ENCODE data around the gene STARD3. TPM values are rescaled to one million over a fixed set of nuclear protein-coding genes. Genes with fewer than 3 reads are reported as not detected.

Gene STARD3
- total RNA-seq, 1 experiment from 2014 or later = 22.7 TPM

- Histone ChIP-seq H3K4me1 (peaks cover 46% of the 10 kb centered on the region), H3K9me3 (replicated peaks) (no peaks in the 10 kb centered on the region), H3K27me3 (no peaks in the 10 kb centered on the region), H3K36me3 (0 out of 2 replicates have a peak, but pooled peaks cover 2% of the 10 kb centered on the region), H3K27ac (peak overlapping the region; percentile 35), H3K4me3 (no peak overlapping the region)
- no peak for DNase-seq
Observed at GRCh38 chr17:39661744-39662541, 25.0 kb downstream of the STARD3 start.

GRCh38 chr17:39662551-39663339, 25.8 kb downstream of the STARD3 start:
- H3K27me3 ChIP-seq = no peaks in the 10 kb centered on the region
- no peaks in the 10 kb centered on the region for H3K9me3 ChIP-seq (replicated peaks)
- peaks cover 52% of the 10 kb centered on the region for H3K4me1 ChIP-seq
- no peak overlapping the region for H3K4me3 ChIP-seq
- no peak for DNase-seq
- H3K36me3 ChIP-seq = 0 out of 2 replicates have a peak, but pooled peaks cover 2% of the 10 kb centered on the region
- H3K27ac ChIP-seq = no peak overlapping the region

GRCh38 chr17:39663340-39663687, 26.4 kb downstream of the STARD3 start:
- no peaks in the 10 kb centered on the region for H3K27me3 ChIP-seq
- DNase-seq = no peak
- peaks cover 52% of the 10 kb centered on the region for H3K4me1 ChIP-seq
- no peaks in the 10 kb centered on the region for H3K9me3 ChIP-seq (replicated peaks)
- H3K27ac ChIP-seq = no peak overlapping the region
- 0 out of 2 replicates have a peak, but pooled peaks cover 2% of the 10 kb centered on the region for H3K36me3 ChIP-seq
- H3K4me3 ChIP-seq = no peak overlapping the region

- peaks cover 51% of the 10 kb centered on the region for H3K4me1 ChIP-seq
- DNase-seq = no peak
Observed at GRCh38 chr17:39663688-39664580, 27.0 kb downstream of the STARD3 start.

DNA sequence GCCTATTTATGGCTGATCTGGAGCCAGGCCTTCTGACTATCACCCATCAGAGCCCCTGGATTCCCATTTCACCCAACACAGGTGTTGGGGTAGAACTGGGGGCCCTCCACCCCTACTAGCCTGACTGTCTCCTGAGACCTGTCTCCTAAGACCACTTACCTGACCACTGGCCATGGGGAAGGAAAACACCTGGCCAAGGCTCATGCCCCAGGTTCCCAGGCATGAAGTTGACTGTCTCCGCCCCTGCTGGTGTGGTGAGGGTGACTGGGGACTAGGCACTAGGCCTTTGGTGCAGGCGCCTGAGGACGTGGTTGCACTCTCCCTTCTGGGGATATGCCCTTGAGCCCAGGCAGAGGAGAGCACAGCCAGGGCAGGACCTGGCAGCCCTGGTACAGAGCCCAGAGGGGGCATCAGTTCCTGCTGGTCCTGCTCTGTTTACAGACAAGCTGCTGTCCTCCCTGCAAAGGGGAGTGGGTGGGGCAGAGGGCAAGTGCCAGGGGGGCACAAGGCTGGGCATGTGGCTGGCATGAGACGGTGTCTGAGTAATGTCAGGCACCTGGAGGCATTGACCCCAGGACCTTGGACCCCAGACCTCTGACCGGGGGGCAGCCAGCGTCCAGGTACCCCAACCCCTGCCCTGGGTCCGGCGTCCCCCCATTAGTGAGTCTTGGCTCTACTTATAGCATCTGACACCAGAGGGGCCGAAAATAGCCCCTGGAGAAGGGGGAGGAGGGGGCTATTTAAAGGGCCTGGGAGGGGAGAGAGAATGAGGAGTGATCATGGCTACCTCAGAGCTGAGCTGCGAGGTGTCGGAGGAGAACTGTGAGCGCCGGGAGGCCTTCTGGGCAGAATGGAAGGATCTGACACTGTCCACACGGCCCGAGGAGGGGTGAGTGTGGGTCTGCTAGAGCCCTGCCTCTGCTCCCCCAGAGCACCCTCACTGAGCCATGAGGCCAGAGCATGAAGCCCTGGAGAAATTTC, 27.9 kb downstream of the STARD3 start, which contains the start of gene TCAP:
Gene TCAP, plus strand, starts transcription at position 769 of the 981 bp plus-strand sequence. Its CDS starts 11 bp downstream, at position 780.
- Histone ChIP-seq H3K4me1 (peaks cover 44% of the 10 kb centered on the region), H3K27ac (no peak within 1 kb of the TSS), H3K9me3 (replicated peaks) (no peaks in the 10 kb centered on the region), H3K36me3 (0 out of 2 replicates have a peak, but pooled peaks cover 2% of the 10 kb centered on the region), H3K4me3 (no peak within 1 kb of the TSS), H3K27me3 (no peaks in the 10 kb centered on the region)
- DNase-seq = no peak

More at GRCh38 chr17:39663688-39664580, 27.0 kb downstream of the STARD3 start:
- 0 out of 2 replicates have a peak, but pooled peaks cover 2% of the 10 kb centered on the region for H3K36me3 ChIP-seq
- H3K27ac ChIP-seq = no peak overlapping the region
- H3K4me3 ChIP-seq = no peak overlapping the region
- H3K9me3 ChIP-seq (replicated peaks) = no peaks in the 10 kb centered on the region
- no peaks in the 10 kb centered on the region for H3K27me3 ChIP-seq

DNA sequence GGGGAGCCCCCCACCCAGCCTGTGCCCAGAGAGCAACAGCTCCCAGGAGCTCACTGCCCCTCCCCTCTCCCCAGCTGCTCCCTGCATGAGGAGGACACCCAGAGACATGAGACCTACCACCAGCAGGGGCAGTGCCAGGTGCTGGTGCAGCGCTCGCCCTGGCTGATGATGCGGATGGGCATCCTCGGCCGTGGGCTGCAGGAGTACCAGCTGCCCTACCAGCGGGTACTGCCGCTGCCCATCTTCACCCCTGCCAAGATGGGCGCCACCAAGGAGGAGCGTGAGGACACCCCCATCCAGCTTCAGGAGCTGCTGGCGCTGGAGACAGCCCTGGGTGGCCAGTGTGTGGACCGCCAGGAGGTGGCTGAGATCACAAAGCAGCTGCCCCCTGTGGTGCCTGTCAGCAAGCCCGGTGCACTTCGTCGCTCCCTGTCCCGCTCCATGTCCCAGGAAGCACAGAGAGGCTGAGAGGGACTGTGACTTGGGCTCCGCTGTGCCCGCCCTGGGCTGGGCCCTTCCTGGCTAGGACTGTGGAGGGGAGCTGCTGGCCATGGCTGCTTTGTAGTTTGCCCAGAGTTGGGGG, 28.8 kb downstream of the STARD3 start:
- Histone ChIP-seq H3K4me3 (no peak overlapping the region), H3K27ac (no peak overlapping the region), H3K36me3 (0 out of 2 replicates have a peak, but pooled peaks cover 2% of the 10 kb centered on the region), H3K9me3 (replicated peaks) (no peaks in the 10 kb centered on the region), H3K27me3 (no peaks in the 10 kb centered on the region), H3K4me1 (peaks cover 36% of the 10 kb centered on the region)
- DNase-seq = peak in 1 of 2 experiments; percentile 51

- Histone ChIP-seq H3K36me3 (0 out of 2 replicates have a peak, but pooled peaks cover 2% of the 10 kb centered on the region), H3K4me3 (no peak overlapping the region), H3K27me3 (no peaks in the 10 kb centered on the region), H3K9me3 (replicated peaks) (no peaks in the 10 kb centered on the region), H3K27ac (peak overlapping the region; percentile 76), H3K4me1 (peaks cover 31% of the 10 kb centered on the region)
- DNase-seq = no peak
Observed at GRCh38 chr17:39666231-39666600, 29.3 kb downstream of the STARD3 start.

DNA sequence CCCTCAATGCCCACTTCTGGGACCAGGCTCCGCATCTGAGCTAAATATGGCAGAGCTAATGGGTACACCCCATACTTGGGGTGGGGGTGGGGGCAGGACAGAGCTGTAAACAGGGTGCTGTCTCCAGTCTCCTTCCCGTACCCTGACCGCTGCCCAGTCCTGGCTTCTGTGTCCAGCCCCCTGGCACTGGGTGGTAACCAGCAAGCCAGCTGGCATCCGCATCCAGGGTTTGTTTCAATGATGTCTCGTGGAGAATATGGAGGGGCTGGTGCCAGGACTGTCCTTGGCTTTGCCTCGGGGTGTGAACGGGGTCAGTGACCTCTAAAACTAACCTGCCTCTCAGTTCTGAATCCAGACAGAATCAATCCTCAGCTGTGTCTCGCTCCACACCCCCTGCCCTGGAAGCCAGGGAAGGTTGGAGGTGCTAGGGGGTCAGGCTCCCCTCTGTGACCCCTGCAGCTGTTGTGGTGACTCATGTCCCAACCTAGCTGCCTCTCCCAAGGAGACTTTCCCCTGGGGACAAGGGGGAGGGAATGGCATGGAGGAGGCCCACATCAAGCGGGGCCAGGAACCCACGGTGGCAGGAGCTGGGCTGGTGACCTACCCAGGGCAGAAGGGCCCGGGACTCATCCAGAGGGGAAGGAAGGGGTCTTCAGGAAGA, 29.8 kb downstream of the STARD3 start:
- Histone ChIP-seq H3K36me3 (0 out of 2 replicates have a peak, but pooled peaks cover 2% of the 10 kb centered on the region), H3K4me3 (peak overlapping the region; percentile 65), H3K27me3 (no peaks in the 10 kb centered on the region), H3K27ac (peak overlapping the region; percentile 76), H3K9me3 (replicated peaks) (no peaks in the 10 kb centered on the region), H3K4me1 (peaks cover 26% of the 10 kb centered on the region)
- DNase-seq = peak; percentile 81 to 85

DNA sequence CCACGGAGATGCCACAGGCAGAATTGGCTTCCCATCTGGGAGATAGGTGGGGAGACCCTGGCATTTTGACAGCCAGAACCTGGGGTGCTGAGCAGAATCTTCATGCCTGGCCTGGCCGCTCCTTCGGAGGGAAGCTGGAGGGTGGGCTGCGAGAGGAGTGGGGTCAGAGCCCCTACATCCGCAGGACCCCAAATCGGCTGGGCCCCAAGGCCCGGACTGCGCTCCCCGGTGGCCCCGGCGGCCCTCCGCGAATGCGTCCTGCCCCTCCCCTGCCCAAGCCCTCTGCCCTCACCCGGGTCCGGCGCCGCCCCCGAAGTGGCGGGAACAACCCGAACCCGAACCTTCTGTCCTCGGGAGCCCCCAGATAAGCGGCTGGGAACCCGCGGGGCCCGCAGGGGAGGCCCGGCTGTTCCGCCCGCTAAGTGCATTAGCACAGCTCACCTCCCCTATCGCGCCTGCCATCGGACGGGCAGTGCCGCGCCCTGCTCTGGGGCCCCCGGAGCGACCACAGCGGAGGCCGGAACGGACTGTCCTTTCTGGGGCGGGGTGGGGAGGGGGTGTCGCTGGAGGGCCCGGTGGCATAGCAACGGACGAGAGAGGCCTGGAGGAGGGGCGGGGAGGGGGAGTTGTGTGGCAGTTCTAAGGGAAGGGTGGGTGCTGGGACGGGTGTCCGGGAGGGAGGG, 30.5 kb downstream of the STARD3 start:
- Histone ChIP-seq H3K27me3 (no peaks in the 10 kb centered on the region), H3K4me3 (peak overlapping the region; percentile 65), H3K9me3 (replicated peaks) (no peaks in the 10 kb centered on the region), H3K4me1 (peaks cover 26% of the 10 kb centered on the region), H3K36me3 (no peaks in the 10 kb centered on the region), H3K27ac (peak overlapping the region; percentile 76)
- DNase-seq = peak; percentile 52 to 53

DNA sequence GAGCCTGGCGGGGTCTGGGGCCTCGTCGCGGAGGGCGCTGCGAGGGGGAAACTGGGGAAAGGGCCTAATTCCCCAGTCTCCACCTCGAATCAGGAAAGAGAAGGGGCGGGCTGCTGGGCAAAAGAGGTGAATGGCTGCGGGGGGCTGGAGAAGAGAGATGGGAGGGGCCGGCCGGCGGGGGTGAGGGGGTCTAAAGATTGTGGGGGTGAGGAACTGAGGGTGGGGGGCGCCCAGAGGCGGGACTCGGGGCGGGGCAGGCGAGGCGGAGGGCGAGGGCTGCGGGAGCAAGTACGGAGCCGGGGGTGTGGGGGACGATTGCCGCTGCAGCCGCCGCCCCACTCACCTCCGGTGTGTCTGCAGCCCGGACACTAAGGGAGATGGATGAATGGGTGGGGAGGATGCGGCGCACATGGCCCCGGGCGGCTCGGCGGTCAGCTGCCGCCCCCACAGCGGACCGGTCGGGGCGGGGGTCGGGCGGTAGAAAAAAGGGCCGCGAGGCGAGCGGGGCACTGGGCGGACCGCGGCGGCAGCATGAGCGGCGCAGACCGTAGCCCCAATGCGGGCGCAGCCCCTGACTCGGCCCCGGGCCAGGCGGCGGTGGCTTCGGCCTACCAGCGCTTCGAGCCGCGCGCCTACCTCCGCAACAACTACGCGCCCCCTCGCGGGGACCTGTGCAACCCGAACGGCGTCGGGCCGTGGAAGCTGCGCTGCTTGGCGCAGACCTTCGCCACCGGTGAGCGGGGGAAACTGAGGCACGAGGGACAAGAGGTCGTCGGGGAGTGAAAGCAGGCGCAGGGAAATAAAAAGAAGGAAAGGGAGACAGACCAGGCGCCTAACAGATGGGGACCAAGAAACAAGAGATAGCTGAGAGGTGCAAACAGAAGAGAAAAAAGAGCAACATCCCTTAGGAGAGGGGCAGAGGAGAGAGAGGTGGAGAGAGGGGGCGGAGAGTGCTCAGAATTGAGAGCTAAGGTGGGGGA, 31.3 kb downstream of the STARD3 start, which contains the start of gene PNMT:
Gene PNMT, plus strand, starts transcription at position 509 of the 980 bp plus-strand sequence. Its CDS starts 23 bp downstream, at position 532.
- no peak for DNase-seq
- peaks cover 26% of the 10 kb centered on the region for H3K4me1 ChIP-seq
- H3K27ac ChIP-seq = peak within 1 kb of the TSS; percentile 76

More for the DNA sequence above, 31.3 kb downstream of the STARD3 start, which contains the start of gene PNMT:
- no peaks in the 10 kb centered on the region for H3K9me3 ChIP-seq (replicated peaks)
- H3K27me3 ChIP-seq = no peaks in the 10 kb centered on the region
- no peaks in the 10 kb centered on the region for H3K36me3 ChIP-seq
- H3K4me3 ChIP-seq = peak within 1 kb of the TSS; percentile 65
